WTC11 (cell line): Measurements from ENCODE around the gene EHD2. TPM values are rescaled to one million over a fixed set of nuclear protein-coding genes. Genes with fewer than 3 reads are reported as not detected.

Source experiments
- ARID4B ChIP-seq: sonication (generic); formaldehyde crosslinking; IDR thresholded peaks from 2 replicates; pipeline ENCODE4 v1.8.0; 2023; ENCODE audit warnings: missing genetic modification reagents, mild to moderate bottlenecking, borderline replicate concordance
- ATF1 ChIP-seq: sonication (generic); formaldehyde crosslinking; IDR thresholded peaks from 2 replicates; pipeline ENCODE4 v1.8.1; 2023; ENCODE audit warnings: mild to moderate bottlenecking, moderate library complexity, missing genetic modification reagents
- ATF3 ChIP-seq: sonication (generic); formaldehyde crosslinking; conservative IDR thresholded peaks from 2 replicates; pipeline ENCODE4 v1.8.1; 2022; ENCODE audit warnings: mild to moderate bottlenecking, missing genetic modification reagents
- CBFB ChIP-seq: sonication (generic); formaldehyde crosslinking; IDR thresholded peaks from 2 replicates; pipeline ENCODE4 v1.8.1; 2022; ENCODE audit warnings: mild to moderate bottlenecking, low read depth, missing genetic modification reagents
- CDX4 ChIP-seq: fragments of 250-450 bp; sonication (Bioruptor Pico); IDR thresholded peaks from 2 replicates; pipeline ENCODE4 v1.9.0; 2021; ENCODE audit warnings: moderate library complexity, mild to moderate bottlenecking, inconsistent platforms, borderline replicate concordance
- CREB1 ChIP-seq: sonication (generic); formaldehyde crosslinking; IDR thresholded peaks from 2 replicates; pipeline ENCODE4 v1.8.0; 2023; ENCODE audit warnings: mild to moderate bottlenecking, missing genetic modification reagents
- CREM ChIP-seq: sonication (generic); formaldehyde crosslinking; IDR thresholded peaks from 2 replicates; pipeline ENCODE4 v1.8.1; 2022; ENCODE audit warnings: mild to moderate bottlenecking, missing genetic modification reagents, moderate library complexity
- ELF4 ChIP-seq: sonication (generic); formaldehyde crosslinking; IDR thresholded peaks from 2 replicates; pipeline ENCODE4 v1.8.1; 2022; ENCODE audit warnings: low read depth, mild to moderate bottlenecking, moderate library complexity, missing genetic modification reagents
- EMX1 ChIP-seq: fragments of 250-450 bp; sonication (Bioruptor Pico); IDR thresholded peaks from 2 replicates; pipeline ENCODE4 v1.8.0; 2021; ENCODE audit warnings: mild to moderate bottlenecking
- FOXK1 ChIP-seq: sonication (generic); formaldehyde crosslinking; IDR thresholded peaks from 2 replicates; pipeline ENCODE4 v1.8.0; 2022; ENCODE audit warnings: mild to moderate bottlenecking, moderate library complexity, missing genetic modification reagents
- GTF2I ChIP-seq: fragments of 250-450 bp; sonication (Bioruptor Pico); conservative IDR thresholded peaks from 2 replicates; pipeline ENCODE4 v1.4.0; 2021; ENCODE audit warnings: mild to moderate bottlenecking
- IRF1 ChIP-seq: sonication (generic); formaldehyde crosslinking; IDR thresholded peaks from 2 replicates; pipeline ENCODE4 v1.8.0; 2023; ENCODE audit warnings: missing genetic modification reagents
- IRF2 ChIP-seq: sonication (generic); formaldehyde crosslinking; IDR thresholded peaks from 2 replicates; pipeline ENCODE4 v1.8.0; 2022; ENCODE audit warnings: low read depth, missing genetic modification reagents, borderline replicate concordance
- JUN ChIP-seq: sonication (generic); formaldehyde crosslinking; IDR thresholded peaks from 2 replicates; pipeline ENCODE4 v1.8.0; 2023; ENCODE audit warnings: mild to moderate bottlenecking, missing genetic modification reagents
- MYBL2 ChIP-seq: sonication (generic); formaldehyde crosslinking; IDR thresholded peaks from 2 replicates; pipeline ENCODE4 v1.8.1; 2023; ENCODE audit warnings: mild to moderate bottlenecking, moderate library complexity, missing genetic modification reagents
- NFATC4 ChIP-seq: fragments of 250-450 bp; sonication (Bioruptor Pico); IDR thresholded peaks from 2 replicates; pipeline ENCODE4 v1.9.0; 2021; ENCODE audit warnings: mild to moderate bottlenecking
- TCF7 ChIP-seq: sonication (generic); formaldehyde crosslinking; IDR thresholded peaks from 2 replicates; pipeline ENCODE4 v1.8.0; 2022; ENCODE audit warnings: mild to moderate bottlenecking, low read depth, missing genetic modification reagents, moderate library complexity
- TEAD1 ChIP-seq: sonication (generic); formaldehyde crosslinking; IDR thresholded peaks from 2 replicates; pipeline ENCODE4 v1.8.0; 2022; ENCODE audit warnings: mild to moderate bottlenecking, missing genetic modification reagents
- USF1 ChIP-seq: sonication (generic); formaldehyde crosslinking; IDR thresholded peaks from 2 replicates; pipeline ENCODE4 v1.8.0; 2022; ENCODE audit warnings: mild to moderate bottlenecking, missing genetic modification reagents
- USF2 ChIP-seq: sonication (generic); formaldehyde crosslinking; IDR thresholded peaks from 2 replicates; pipeline ENCODE4 v1.8.1; 2023; ENCODE audit warnings: mild to moderate bottlenecking, missing genetic modification reagents, moderate library complexity
- ZBTB21 ChIP-seq: sonication (generic); formaldehyde crosslinking; IDR thresholded peaks from 2 replicates; pipeline ENCODE4 v1.8.1; 2023; ENCODE audit warnings: mild to moderate bottlenecking, missing genetic modification reagents, borderline replicate concordance
- ZNF219 ChIP-seq: sonication (generic); formaldehyde crosslinking; IDR thresholded peaks from 2 replicates; pipeline ENCODE4 v1.8.0; 2023; ENCODE audit warnings: missing genetic modification reagents, mild to moderate bottlenecking, borderline replicate concordance
- ZNF263 ChIP-seq: sonication (generic); formaldehyde crosslinking; IDR thresholded peaks from 2 replicates; pipeline ENCODE4 v1.8.1; 2022; ENCODE audit warnings: low read depth, mild to moderate bottlenecking, moderate library complexity, missing genetic modification reagents
- ZNF317 ChIP-seq: sonication (generic); formaldehyde crosslinking; IDR thresholded peaks from 2 replicates; pipeline ENCODE4 v1.8.1; 2023; ENCODE audit warnings: low read depth, mild to moderate bottlenecking, moderate library complexity, missing genetic modification reagents, borderline replicate concordance
- ZNF396 ChIP-seq: fragments of 250-450 bp; sonication (Bioruptor Pico); IDR thresholded peaks from 2 replicates; pipeline ENCODE4 v1.8.0; 2021; ENCODE audit warnings: mild to moderate bottlenecking, moderate library complexity, borderline replicate concordance
- ZNF532 ChIP-seq: fragments of 250-450 bp; sonication (Bioruptor Pico); IDR thresholded peaks from 2 replicates; pipeline ENCODE4 v1.9.0; 2021; ENCODE audit warnings: mild to moderate bottlenecking, borderline replicate concordance
- ZNF671 ChIP-seq: fragments of 250-450 bp; sonication (Bioruptor Pico); IDR thresholded peaks from 2 replicates; pipeline ENCODE4 v1.8.0; 2021; ENCODE audit warnings: mild to moderate bottlenecking
- total RNA-seq: library from RNA; stranded (reverse); gene quantifications from 3 replicates; pipeline ENCODE4 v1.2.3, GENCODE V29; 2021

The EHD2 gene
- total RNA-seq, 1 experiment from 2014 or later, result 11.8 TPM

- TF ChIP-seq ZNF219 (no peak), GTF2I (CRISPR knock-in tag) (no peak; the same call in 1 of the 2 replicates), ZNF671 (CRISPR knock-in tag) (peak; percentile 83; the same call in 1 of the 2 replicates), USF2 (CRISPR knock-in tag) (no peak), ZNF317 (no peak), EMX1 (CRISPR knock-in tag) (0 out of 2 replicates have a peak, but pooled peaks have one; percentile 63), TEAD1 (CRISPR knock-in tag) (no peak), ATF3 (CRISPR knock-in tag) (no peak), TCF7 (CRISPR knock-in tag) (no peak), FOXK1 (peak; percentile 72; the same call in 1 of the 2 replicates), ARID4B (no peak), ZNF396 (CRISPR knock-in tag) (peak; percentile 89; the same call in 1 of the 2 replicates), IRF1 (CRISPR knock-in tag) (0 out of 2 replicates have a peak, but pooled peaks have one; percentile 46), CREB1 (CRISPR knock-in tag) (no peak), NFATC4 (CRISPR knock-in tag) (no peak), CREM (CRISPR knock-in tag) (peak; percentile 93), ZNF532 (CRISPR knock-in tag) (no peak), ZNF263 (CRISPR knock-in tag) (no peak), ZBTB21 (no peak), JUN (CRISPR knock-in tag) (no peak), MYBL2 (CRISPR knock-in tag) (no peak), IRF2 (CRISPR knock-in tag) (no peak), CDX4 (CRISPR knock-in tag) (no peak), CBFB (no peak), ATF1 (no peak), USF1 (CRISPR knock-in tag) (no peak), ELF4 (CRISPR knock-in tag) (no peak)
Measured at GRCh38 chr19:47745010-47745901, 32.0 kb downstream of the EHD2 start, which contains the start of gene NOP53 (continued).
